Astrocyte (in vitro differentiated cells and primary cell): Measurements from ENCODE around the gene GNAI3. TPM values are rescaled to one million over a fixed set of nuclear protein-coding genes. Genes with fewer than 3 reads are reported as not detected.

ENCODE experiments used
- DNase-seq: peaks from one replicate; pipeline ENCODE4 v3.0.0-alpha.2; 2010; ENCODE audit warnings: low read depth
- FAIRE-seq: peaks from 2 replicates; lab custom pipeline; 2011; peaks lifted over from hg19 to GRCh38; lab: Jason Lieb, UNC
- H2AFZ ChIP-seq: 2 replicates; pipeline ENCODE4 v1.6.0; 2012; ENCODE audit warnings: low read depth, low read length, inconsistent platforms
- H3K27ac ChIP-seq: 2 replicates; pipeline ENCODE4 v1.5.1; 2011; ENCODE audit warnings: low read depth, low read length, inconsistent platforms
- H3K27me3 ChIP-seq: 2 replicates; pipeline ENCODE4 v1.6.0; 2011; ENCODE audit warnings: low read length, inconsistent platforms; ENCODE audit not compliant: insufficient read depth
- H3K36me3 ChIP-seq: 2 replicates; pipeline ENCODE4 v1.5.1; 2011; ENCODE audit warnings: low read length, inconsistent platforms; ENCODE audit not compliant: insufficient read depth
- H3K4me1 ChIP-seq: 2 replicates; pipeline ENCODE4 v1.5.1; 2011; ENCODE audit warnings: low read length, inconsistent platforms; ENCODE audit not compliant: insufficient read depth
- H3K4me2 ChIP-seq: 2 replicates; pipeline ENCODE4 v1.6.0; 2012; ENCODE audit warnings: low read length, inconsistent platforms
- H3K4me3 ChIP-seq: 2 replicates; pipeline ENCODE4 v1.5.1; 2011; ENCODE audit warnings: low read depth, mild to moderate bottlenecking, low read length, inconsistent platforms; ENCODE audit not compliant: insufficient read depth
- H3K79me2 ChIP-seq: 2 replicates; pipeline ENCODE4 v1.6.0; 2012; ENCODE audit warnings: mild to moderate bottlenecking, low read length, inconsistent platforms; ENCODE audit not compliant: insufficient read depth
- H3K9ac ChIP-seq: 2 replicates; pipeline ENCODE4 v1.6.0; 2012; ENCODE audit warnings: mild to moderate bottlenecking, low read length, inconsistent platforms
- H3K9me3 ChIP-seq: 2 replicates; pipeline ENCODE4 v1.5.1; 2012; ENCODE audit warnings: low read depth, mild to moderate bottlenecking, low read length, inconsistent platforms; ENCODE audit not compliant: insufficient read depth
- H4K20me1 ChIP-seq: 2 replicates; pipeline ENCODE4 v1.6.0; 2012; ENCODE audit warnings: low read length, inconsistent platforms; ENCODE audit not compliant: insufficient read depth
- H3K27ac Mint-ChIP-seq: one replicate; pipeline ENCODE4 v1.8.0; 2021; ENCODE audit warnings: mild to moderate bottlenecking, mixed read lengths; ENCODE audit not compliant: unreplicated experiment
- H3K27me3 Mint-ChIP-seq: one replicate; pipeline ENCODE4 v1.8.0; 2021; ENCODE audit warnings: low read depth, mixed read lengths; ENCODE audit not compliant: unreplicated experiment
- H3K36me3 Mint-ChIP-seq: one replicate; pipeline ENCODE4 v1.8.0; 2021; ENCODE audit warnings: low read depth, mixed read lengths; ENCODE audit not compliant: unreplicated experiment
- H3K4me1 Mint-ChIP-seq: one replicate; pipeline ENCODE4 v1.8.0; 2021; ENCODE audit warnings: low read depth, mixed read lengths; ENCODE audit not compliant: unreplicated experiment
- H3K4me3 Mint-ChIP-seq: one replicate; pipeline ENCODE4 v1.8.0; 2021; ENCODE audit warnings: mild to moderate bottlenecking, moderate library complexity, mixed read lengths; ENCODE audit not compliant: unreplicated experiment
- H3K9me3 Mint-ChIP-seq: one replicate; pipeline ENCODE4 v1.8.0; 2021; ENCODE audit warnings: mild to moderate bottlenecking, mixed read lengths; ENCODE audit not compliant: unreplicated experiment
- CTCF ChIP-seq: IDR thresholded peaks from 2 replicates; pipeline ENCODE4 v1.5.1; 2011; ENCODE audit warnings: low read depth, mild to moderate bottlenecking, inconsistent platforms, low read length, moderate library complexity; ENCODE audit not compliant: insufficient read depth
- EZH2 ChIP-seq: IDR thresholded peaks from 2 replicates; pipeline ENCODE4 v1.6.1; 2012; ENCODE audit warnings: mild to moderate bottlenecking, low read length, inconsistent platforms; ENCODE audit not compliant: insufficient read depth
- total RNA-seq: library from RNA; stranded (reverse); gene quantifications from 2 replicates; pipeline ENCODE4 v1.2.1, GENCODE V29; 2021

Gene GNAI3
- total RNA-seq, 1 donor from 2014 or later = 16.1 TPM

DNA sequence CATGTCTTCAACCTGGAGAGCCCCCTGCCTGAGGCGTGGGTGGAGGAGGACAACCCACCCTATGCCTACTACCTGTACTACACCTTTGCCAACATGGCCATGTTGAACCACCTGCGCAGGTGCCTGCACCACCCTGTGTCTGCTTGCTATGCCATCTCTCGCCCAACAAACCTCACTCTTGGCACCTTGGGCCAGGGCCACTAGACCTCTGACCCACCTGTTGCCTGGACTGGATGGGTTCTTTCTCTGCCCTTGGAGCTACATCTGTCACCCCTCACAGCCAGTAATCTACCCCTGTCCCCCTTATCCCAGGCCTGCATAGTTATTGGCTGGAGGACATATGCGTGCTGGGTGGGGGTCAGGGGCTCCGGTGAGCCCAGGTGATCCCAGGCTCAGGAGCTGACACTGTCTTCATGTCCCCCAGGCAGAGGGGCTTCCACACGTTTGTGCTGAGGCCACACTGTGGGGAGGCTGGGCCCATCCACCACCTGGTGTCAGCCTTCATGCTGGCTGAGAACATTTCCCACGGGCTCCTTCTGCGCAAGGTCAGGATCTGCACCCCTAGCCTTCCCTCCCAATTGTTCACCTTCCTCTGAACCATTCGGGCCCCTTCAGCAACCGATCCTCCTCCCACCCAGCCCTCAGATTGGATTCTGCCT, 81.1 kb downstream of the GNAI3 start:
- H3K9ac ChIP-seq = no peak overlapping the region
- H3K27ac ChIP-seq = peak overlapping the region; percentile 67
- no peak overlapping the region for H3K4me3 ChIP-seq
- no peak for DNase-seq
- H3K27me3 Mint-ChIP-seq = no peaks in the 10 kb centered on the region
- peaks cover 18% of the 10 kb centered on the region for H3K4me1 Mint-ChIP-seq
- peaks cover 10% of the 10 kb centered on the region for H3K4me1 ChIP-seq
- H3K27me3 ChIP-seq = no peaks in the 10 kb centered on the region
- no peak overlapping the region for H3K4me3 Mint-ChIP-seq
- peaks cover 2% of the 10 kb centered on the region for H3K9me3 Mint-ChIP-seq
- no peaks in the 10 kb centered on the region for H3K9me3 ChIP-seq
- H2AFZ ChIP-seq = no peak overlapping the region
- H3K4me2 ChIP-seq = no peak overlapping the region
- peaks cover 24% of the 10 kb centered on the region for H3K36me3 ChIP-seq
- peaks cover 28% of the 10 kb centered on the region for H3K36me3 Mint-ChIP-seq
- H3K27ac Mint-ChIP-seq = peak overlapping the region; percentile 62
- peaks cover 24% of the 10 kb centered on the region for H3K79me2 ChIP-seq
- no peak for FAIRE-seq
- TF ChIP-seq EZH2 = no peak
- no peak for TF ChIP-seq CTCF
- H4K20me1 ChIP-seq = peaks cover 72% of the 10 kb centered on the region

GRCh38 chr1:109630081-109630897, 81.9 kb downstream of the GNAI3 start:
- Mint-ChIP-seq H3K27ac (no peak overlapping the region), H3K36me3 (peaks cover 28% of the 10 kb centered on the region), H3K9me3 (peaks cover 2% of the 10 kb centered on the region), H3K27me3 (no peaks in the 10 kb centered on the region), H3K4me1 (peaks cover 15% of the 10 kb centered on the region), H3K4me3 (peak overlapping the region; percentile 27)
- DNase-seq (no peak), FAIRE-seq (no peak)
- H3K9ac ChIP-seq = no peak overlapping the region
- no peak overlapping the region for H3K27ac ChIP-seq
- peaks cover 10% of the 10 kb centered on the region for H3K4me1 ChIP-seq
- peaks cover 64% of the 10 kb centered on the region for H4K20me1 ChIP-seq
- peaks cover 16% of the 10 kb centered on the region for H3K79me2 ChIP-seq
- H2AFZ ChIP-seq = no peak overlapping the region
- no peak overlapping the region for H3K4me2 ChIP-seq
- H3K4me3 ChIP-seq = no peak overlapping the region
- H3K27me3 ChIP-seq = no peaks in the 10 kb centered on the region
- TF ChIP-seq CTCF = no peak
- TF ChIP-seq EZH2 = no peak
- H3K9me3 ChIP-seq = no peaks in the 10 kb centered on the region
- peaks cover 24% of the 10 kb centered on the region for H3K36me3 ChIP-seq
